NCI-H1436 treated with DMSO at 0.1 percent for 48 hours (cell line): ENCODE data around the gene COLEC11.

Experiments used
- DNase-seq: peaks from one replicate; lab custom pipeline; 2025; lab: John Stamatoyannopoulos, UW

The COLEC11 gene

GRCh38 chr2:3675687-3676086 lies 80.8 kb downstream of the COLEC11 start:
- DNase-seq: no peak

GRCh38 chr2:3677436-3677835 lies 82.5 kb downstream of the COLEC11 start:
- DNase-seq: no peak

- DNase-seq: no peak
Observed at GRCh38 chr2:3678212-3678611, 83.3 kb downstream of the COLEC11 start.

GRCh38 chr2:3679180-3679579 lies 84.3 kb downstream of the COLEC11 start:
- no peak for DNase-seq

GRCh38 chr2:3679616-3680393 lies 84.9 kb downstream of the COLEC11 start:
- no peak for DNase-seq

GRCh38 chr2:3680548-3681345 lies 85.8 kb downstream of the COLEC11 start:
- DNase-seq: no peak

GRCh38 chr2:3681625-3682024 lies 86.7 kb downstream of the COLEC11 start:
- no peak for DNase-seq

GRCh38 chr2:3682811-3683210 lies 87.9 kb downstream of the COLEC11 start:
- DNase-seq: no peak

- DNase-seq: no peak
Observed at GRCh38 chr2:3683748-3684454, 89.0 kb downstream of the COLEC11 start.

- no peak for DNase-seq
Observed at GRCh38 chr2:3689998-3690748, 95.3 kb downstream of the COLEC11 start.

GRCh38 chr2:3692375-3692774 lies 97.5 kb downstream of the COLEC11 start:
- no peak for DNase-seq
